Measurements from ENCODE around the gene KLHL7. TPM values are rescaled to one million over a fixed set of nuclear protein-coding genes. Genes with fewer than 3 reads are reported as not detected.
"Not testable (repeated sequence)": the region's sequence is repeated elsewhere in the genome, so short reads cannot be mapped to it uniquely, and the experiment has no call there.

KLHL7 gene
- total RNA-seq, 1 donor from 2014 or later, result 1.2 TPM

GRCh38 chr7:23191022-23191421 lies 85.4 kb downstream of the KLHL7 start:
- H3K27me3 ChIP-seq, result no peaks in the 10 kb centered on the region
- TF ChIP-seq CTCF (IDR thresholded peaks at IDR 0.05), result no peak
- peaks cover 35 to 58% of the 10 kb centered on the region in 2 donors for H3K36me3 ChIP-seq
- no peak overlapping the region for H3K4me3 ChIP-seq
- H3K27ac ChIP-seq, result no peak overlapping the region
- intact Hi-C loops (cut with DNase I), result no loop called here
- H3K4me1 ChIP-seq, result no peaks in the 10 kb centered on the region
- no peak for DNase-seq (ENCODE audit: low spot score in 2 of 2)
- no peaks in the 10 kb centered on the region for H3K9me3 ChIP-seq

- H3K27me3 ChIP-seq; intact Hi-C loops (cut with DNase I); H3K4me3 ChIP-seq; H3K27ac ChIP-seq; DNase-seq (ENCODE audit: low spot score in 2 of 2); H3K4me1 ChIP-seq; H3K9me3 ChIP-seq: not testable (repeated sequence)
- peaks cover 36 to 42% of the 10 kb centered on the region in 2 donors for H3K36me3 ChIP-seq
Measured at GRCh38 chr7:23193650-23194227, 88.2 kb downstream of the KLHL7 start.

- Histone ChIP-seq H3K27ac (no peak overlapping the region), H3K4me1 (no peaks in the 10 kb centered on the region), H3K36me3 (peaks cover 48 to 53% of the 10 kb centered on the region in 2 donors), H3K9me3 (no peaks in the 10 kb centered on the region), H3K27me3 (no peaks in the 10 kb centered on the region), H3K4me3 (no peak overlapping the region)
- no peak for TF ChIP-seq CTCF (IDR thresholded peaks at IDR 0.05)
- intact Hi-C loops (cut with DNase I), result no loop called here
- no peak for DNase-seq (ENCODE audit: low spot score in 2 of 2)
Measured at GRCh38 chr7:23196306-23196705, 90.7 kb downstream of the KLHL7 start.

GRCh38 chr7:23197745-23198144 lies 92.2 kb downstream of the KLHL7 start:
- DNase-seq (ENCODE audit: low spot score in 2 of 2); H3K4me3 ChIP-seq; H3K9me3 ChIP-seq; intact Hi-C loops (cut with DNase I); H3K27me3 ChIP-seq; H3K27ac ChIP-seq; H3K4me1 ChIP-seq: not testable (repeated sequence)
- peaks cover 49 to 50% of the 10 kb centered on the region in 2 donors for H3K36me3 ChIP-seq

DNA sequence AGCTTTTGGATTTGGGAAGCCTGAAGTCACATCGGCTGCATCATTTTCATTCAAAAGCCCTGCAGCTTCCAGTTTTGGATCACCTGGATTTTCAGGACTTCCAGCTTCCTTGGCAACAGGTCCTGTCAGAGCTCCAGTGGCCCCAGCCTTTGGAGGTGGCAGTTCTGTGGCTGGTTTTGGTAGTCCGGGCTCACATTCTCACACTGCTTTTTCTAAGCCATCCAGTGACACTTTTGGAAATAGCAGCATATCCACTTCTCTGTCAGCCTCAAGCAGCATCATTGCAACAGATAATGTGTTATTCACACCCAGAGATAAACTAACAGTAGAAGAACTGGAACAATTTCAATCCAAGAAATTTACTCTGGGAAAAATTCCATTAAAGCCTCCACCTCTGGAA lies 94.7 kb downstream of the KLHL7 start:
- no peak for TF ChIP-seq CTCF (IDR thresholded peaks at IDR 0.05)
- Histone ChIP-seq H3K36me3 (peaks cover 36% of the 10 kb centered on the region in 2 donors), H3K4me1 (no peaks in the 10 kb centered on the region), H3K9me3 (no peaks in the 10 kb centered on the region), H3K4me3 (no peak overlapping the region), H3K27me3 (no peaks in the 10 kb centered on the region), H3K27ac (no peak overlapping the region)
- intact Hi-C loops (cut with DNase I), result no loop called here
- DNase-seq (ENCODE audit: low spot score in 2 of 2), result no peak

GRCh38 chr7:23204241-23204640 lies 98.7 kb downstream of the KLHL7 start:
- TF ChIP-seq CTCF (IDR thresholded peaks at IDR 0.05), result no peak
- no peaks in the 10 kb centered on the region for H3K4me1 ChIP-seq
- peaks cover 23 to 25% of the 10 kb centered on the region in 2 donors for H3K36me3 ChIP-seq
- no peak overlapping the region for H3K4me3 ChIP-seq
- no peaks in the 10 kb centered on the region for H3K9me3 ChIP-seq
- intact Hi-C loops (cut with DNase I), result no loop called here
- no peak for DNase-seq (ENCODE audit: low spot score in 2 of 2)
- no peaks in the 10 kb centered on the region for H3K27me3 ChIP-seq
- H3K27ac ChIP-seq, result no peak overlapping the region

DNA sequence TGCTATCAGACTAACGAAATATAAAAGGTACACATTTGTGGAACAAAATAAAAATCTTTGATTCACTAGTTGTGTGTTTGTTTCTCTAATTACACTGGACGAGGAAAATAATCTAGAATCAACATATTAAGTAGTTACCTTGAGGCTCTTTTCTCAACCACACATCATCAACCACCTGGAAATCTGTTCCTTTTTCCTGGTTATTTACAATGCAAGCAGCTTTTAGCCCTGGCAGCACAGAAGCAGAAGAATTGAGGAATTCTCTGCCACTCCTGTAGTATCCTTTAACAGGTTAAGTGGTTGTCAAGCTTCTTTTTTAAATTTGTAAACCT lies 100.0 kb downstream of the KLHL7 start:
- intact Hi-C loops (cut with DNase I), result no loop called here
- no peaks in the 10 kb centered on the region for H3K4me1 ChIP-seq
- H3K9me3 ChIP-seq, result no peaks in the 10 kb centered on the region
- DNase-seq (ENCODE audit: low spot score in 2 of 2), result no peak
- no peak overlapping the region for H3K27ac ChIP-seq
- H3K27me3 ChIP-seq, result no peaks in the 10 kb centered on the region
- TF ChIP-seq CTCF (IDR thresholded peaks at IDR 0.05), result no peak
- H3K4me3 ChIP-seq, result peak overlapping the region; percentile 43 to 54
- H3K36me3 ChIP-seq, result peaks cover 11 to 13% of the 10 kb centered on the region in 2 donors

Measured in ascending aorta (tissue), 2 donors.